ENCODE measurements around the gene LMF1.

Gene LMF1

GRCh38 chr16:931171-931570 lies 39.6 kb downstream of the LMF1 start:
- Histone ChIP-seq H4K20me1 (ENCODE audit: low read depth, low read length) (no peaks in the 10 kb centered on the region), H3K36me3 (ENCODE audit: low read length) (no peaks in the 10 kb centered on the region), H3K27me3 (ENCODE audit: low read length) (no peaks in the 10 kb centered on the region), H3F3A (ENCODE audit: insufficient read depth) (no peaks in the 10 kb centered on the region), H3K9me2 (replicated peaks; ENCODE audit: insufficient read depth, low read length) (no peaks in the 10 kb centered on the region), H2AFZ (ENCODE audit: low read depth, low read length, severe bottlenecking) (no peak overlapping the region), H3K9ac (ENCODE audit: low read length) (no peak overlapping the region), H3K9me3 (ENCODE audit: insufficient read depth, low read length) (no peaks in the 10 kb centered on the region), H3K4me3 (ENCODE audit: insufficient read depth, low read length, poor library complexity, severe bottlenecking) (no peak overlapping the region), H3K27ac (ENCODE audit: low read depth, low read length) (no peak overlapping the region), H3K79me2 (ENCODE audit: insufficient read depth, low read length) (no peaks in the 10 kb centered on the region), H3K4me2 (ENCODE audit: low read depth, low read length, poor library complexity, severe bottlenecking) (no peak overlapping the region)
- TF ChIP-seq CTCF (IDR thresholded peaks at IDR 0.05; ENCODE audit: insufficient read depth, low read length, poor library complexity, severe bottlenecking) (no peak), EZH2phosphoT487 (conservative IDR thresholded peaks at IDR 0.05; ENCODE audit: low read length) (no peak)

GRCh38 chr16:930511-930910 lies 40.3 kb downstream of the LMF1 start:
- H3K4me3 ChIP-seq (ENCODE audit: insufficient read depth, low read length, poor library complexity, severe bottlenecking): no peak overlapping the region
- H3K4me2 ChIP-seq (ENCODE audit: low read depth, low read length, poor library complexity, severe bottlenecking): no peak overlapping the region
- H4K20me1 ChIP-seq (ENCODE audit: low read depth, low read length): no peaks in the 10 kb centered on the region
- no peaks in the 10 kb centered on the region for H3K36me3 ChIP-seq (ENCODE audit: low read length)
- H3K27me3 ChIP-seq (ENCODE audit: low read length): no peaks in the 10 kb centered on the region
- TF ChIP-seq EZH2phosphoT487 (conservative IDR thresholded peaks at IDR 0.05; ENCODE audit: low read length): no peak
- H3F3A ChIP-seq (ENCODE audit: insufficient read depth): no peaks in the 10 kb centered on the region
- no peak overlapping the region for H3K9ac ChIP-seq (ENCODE audit: low read length)
- H3K79me2 ChIP-seq (ENCODE audit: insufficient read depth, low read length): no peaks in the 10 kb centered on the region
- H3K9me2 ChIP-seq (replicated peaks; ENCODE audit: insufficient read depth, low read length): no peaks in the 10 kb centered on the region
- H3K9me3 ChIP-seq (ENCODE audit: insufficient read depth, low read length): no peaks in the 10 kb centered on the region
- H3K27ac ChIP-seq (ENCODE audit: low read depth, low read length): no peak overlapping the region
- H2AFZ ChIP-seq (ENCODE audit: low read depth, low read length, severe bottlenecking): no peak overlapping the region

GRCh38 chr16:930076-930475 lies 40.7 kb downstream of the LMF1 start:
- no peaks in the 10 kb centered on the region for H3F3A ChIP-seq (ENCODE audit: insufficient read depth)
- H3K27ac ChIP-seq (ENCODE audit: low read depth, low read length): no peak overlapping the region
- no peak overlapping the region for H3K9ac ChIP-seq (ENCODE audit: low read length)
- H3K79me2 ChIP-seq (ENCODE audit: insufficient read depth, low read length): no peaks in the 10 kb centered on the region
- no peak overlapping the region for H2AFZ ChIP-seq (ENCODE audit: low read depth, low read length, severe bottlenecking)
- no peak overlapping the region for H3K4me2 ChIP-seq (ENCODE audit: low read depth, low read length, poor library complexity, severe bottlenecking)
- H3K9me2 ChIP-seq (replicated peaks; ENCODE audit: insufficient read depth, low read length): no peaks in the 10 kb centered on the region
- TF ChIP-seq CTCF (IDR thresholded peaks at IDR 0.05; ENCODE audit: insufficient read depth, low read length, poor library complexity, severe bottlenecking) (no peak), EZH2phosphoT487 (conservative IDR thresholded peaks at IDR 0.05; ENCODE audit: low read length) (no peak)
- H3K27me3 ChIP-seq (ENCODE audit: low read length): no peaks in the 10 kb centered on the region
- H3K4me3 ChIP-seq (ENCODE audit: insufficient read depth, low read length, poor library complexity, severe bottlenecking): no peak overlapping the region
- no peaks in the 10 kb centered on the region for H3K9me3 ChIP-seq (ENCODE audit: insufficient read depth, low read length)
- no peaks in the 10 kb centered on the region for H4K20me1 ChIP-seq (ENCODE audit: low read depth, low read length)
- no peaks in the 10 kb centered on the region for H3K36me3 ChIP-seq (ENCODE audit: low read length)

GRCh38 chr16:929227-930073 lies 41.3 kb downstream of the LMF1 start:
- TF ChIP-seq CTCF (IDR thresholded peaks at IDR 0.05; ENCODE audit: insufficient read depth, low read length, poor library complexity, severe bottlenecking) (no peak), EZH2phosphoT487 (conservative IDR thresholded peaks at IDR 0.05; ENCODE audit: low read length) (no peak)
- Histone ChIP-seq H3K27me3 (ENCODE audit: low read length) (no peaks in the 10 kb centered on the region), H2AFZ (ENCODE audit: low read depth, low read length, severe bottlenecking) (no peak overlapping the region), H3K36me3 (ENCODE audit: low read length) (no peaks in the 10 kb centered on the region), H3K79me2 (ENCODE audit: insufficient read depth, low read length) (no peaks in the 10 kb centered on the region), H3K9ac (ENCODE audit: low read length) (no peak overlapping the region), H4K20me1 (ENCODE audit: low read depth, low read length) (no peaks in the 10 kb centered on the region), H3K9me2 (replicated peaks; ENCODE audit: insufficient read depth, low read length) (no peaks in the 10 kb centered on the region), H3F3A (ENCODE audit: insufficient read depth) (no peaks in the 10 kb centered on the region), H3K27ac (ENCODE audit: low read depth, low read length) (no peak overlapping the region), H3K4me3 (ENCODE audit: insufficient read depth, low read length, poor library complexity, severe bottlenecking) (no peak overlapping the region), H3K4me2 (ENCODE audit: low read depth, low read length, poor library complexity, severe bottlenecking) (no peak overlapping the region), H3K9me3 (ENCODE audit: insufficient read depth, low read length) (no peaks in the 10 kb centered on the region)

All from SU-DHL-6 (cell line).